ENCODE results near the gene ZBED4.

DNA sequence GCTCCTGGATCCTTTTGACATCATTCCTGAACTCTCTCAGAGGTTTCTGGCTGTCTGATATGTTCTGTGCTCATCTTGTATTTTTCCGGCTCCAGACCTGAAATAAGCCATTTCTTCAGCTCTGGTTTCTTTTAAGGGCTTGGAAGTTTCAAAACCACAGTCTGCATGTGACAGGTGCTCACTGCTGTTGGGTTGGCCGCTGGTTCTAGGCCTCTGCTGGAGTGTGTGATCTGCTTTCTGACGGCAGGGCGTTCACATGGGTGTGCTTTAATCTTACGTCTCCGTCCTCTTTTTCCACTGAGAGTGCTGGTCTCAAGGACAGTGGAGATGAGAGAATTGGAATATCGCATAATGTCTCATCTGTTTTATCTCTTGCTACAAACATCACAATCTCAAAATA lies 10.3 kb downstream of the ZBED4 start:
- TF ChIP-seq, protein P1, sequence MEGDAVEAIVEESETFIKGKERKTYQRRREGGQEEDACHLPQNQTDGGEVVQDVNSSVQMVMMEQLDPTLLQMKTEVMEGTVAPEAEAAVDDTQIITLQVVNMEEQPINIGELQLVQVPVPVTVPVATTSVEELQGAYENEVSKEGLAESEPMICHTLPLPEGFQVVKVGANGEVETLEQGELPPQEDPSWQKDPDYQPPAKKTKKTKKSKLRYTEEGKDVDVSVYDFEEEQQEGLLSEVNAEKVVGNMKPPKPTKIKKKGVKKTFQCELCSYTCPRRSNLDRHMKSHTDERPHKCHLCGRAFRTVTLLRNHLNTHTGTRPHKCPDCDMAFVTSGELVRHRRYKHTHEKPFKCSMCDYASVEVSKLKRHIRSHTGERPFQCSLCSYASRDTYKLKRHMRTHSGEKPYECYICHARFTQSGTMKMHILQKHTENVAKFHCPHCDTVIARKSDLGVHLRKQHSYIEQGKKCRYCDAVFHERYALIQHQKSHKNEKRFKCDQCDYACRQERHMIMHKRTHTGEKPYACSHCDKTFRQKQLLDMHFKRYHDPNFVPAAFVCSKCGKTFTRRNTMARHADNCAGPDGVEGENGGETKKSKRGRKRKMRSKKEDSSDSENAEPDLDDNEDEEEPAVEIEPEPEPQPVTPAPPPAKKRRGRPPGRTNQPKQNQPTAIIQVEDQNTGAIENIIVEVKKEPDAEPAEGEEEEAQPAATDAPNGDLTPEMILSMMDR (conservative IDR thresholded peaks at IDR 0.05 in 1 of 2, IDR thresholded peaks at IDR 0.05 in 1 of 2; ENCODE audit: low read depth in 1 of 2, low read length in 2 of 2) = no peak
- no peak for TF ChIP-seq EZH2 (IDR thresholded peaks at IDR 0.05; ENCODE audit: low read length, missing control alignments)

Measured in fibroblast of lung (primary cell).